ENCODE data around the gene FRMD4A. TPM values are rescaled to one million over a fixed set of nuclear protein-coding genes. Genes with fewer than 3 reads are reported as not detected.
A peak's percentile ranks its signal among the peaks of the same experiment; 100 is the strongest.

FRMD4A gene
- total and polyA plus RNA-seq, 2 of the 4 experiments (the other 2 are of a cell fraction): 30.3 to 68.8 TPM

- Histone ChIP-seq H2AK5ac (ENCODE audit: low read depth, low read length) (0 out of 2 replicates have a peak overlapping the region, but pooled peaks have one; percentile 35), H3K79me1 (ENCODE audit: low read depth in 1 of 2, low read length in 2 of 2) (no peaks in the 10 kb centered on the region), H3K9me1 (ENCODE audit: insufficient read depth, low read length) (no peaks in the 10 kb centered on the region), H3K4me2 (ENCODE audit: low read depth, low read length) (peak overlapping the region; percentile 14; the same call in 1 of the 2 replicates), H3K4ac (ENCODE audit: low read depth, low read length) (peak overlapping the region; percentile 46; the same call in 1 of the 2 replicates), H3K23ac (ENCODE audit: low read depth, low read length) (no peak overlapping the region), H3K9me3 (ENCODE audit: control insufficient read depth, insufficient read depth, low read length) (peaks cover 3% of the 10 kb centered on the region), H2BK120ac (ENCODE audit: low read depth, low read length) (peak overlapping the region; percentile 51; the same call in 1 of the 2 replicates), H2BK15ac (ENCODE audit: low read depth, low read length) (peak overlapping the region; percentile 25; the same call in 2 of the 3 replicates), H4K20me1 (ENCODE audit: insufficient read depth, low read length) (no peaks in the 10 kb centered on the region), H3K18ac (ENCODE audit: low read depth, low read length) (peak overlapping the region; percentile 78; the same call in 1 of the 2 replicates), H3K27ac (ENCODE audit: insufficient read depth, low read length) (no peak overlapping the region), H2AFZ (replicated peaks; ENCODE audit: low read length, poor library complexity) (no peak overlapping the region), H2AK9ac (replicated peaks; ENCODE audit: low read depth, low read length, poor library complexity) (no peak overlapping the region), H3K14ac (replicated peaks; ENCODE audit: low read depth, low read length) (no peak overlapping the region), H4K91ac (ENCODE audit: insufficient read depth, low read depth, low read length) (no peak overlapping the region), H3K36me3 (ENCODE audit: control insufficient read depth, insufficient read depth, low read length) (no peaks in the 10 kb centered on the region), H4K5ac (ENCODE audit: low read depth, low read length) (peak overlapping the region; percentile 38; the same call in 1 of the 2 replicates), H3K27me3 (ENCODE audit: control insufficient read depth, insufficient read depth, low read length) (no peaks in the 10 kb centered on the region; the same call in 1 of the 2 replicates), H3K4me1 (ENCODE audit: control insufficient read depth, insufficient read depth, low read length) (peaks cover 8% of the 10 kb centered on the region), H3K56ac (ENCODE audit: extremely low read depth, insufficient read depth, low read length) (no peak overlapping the region), H3K9ac (ENCODE audit: low read depth, low read length) (no peak overlapping the region), H2BK5ac (ENCODE audit: low read depth, low read length, poor library complexity, severe bottlenecking) (peak overlapping the region; percentile 21), H2BK20ac (ENCODE audit: low read depth, low read length) (peak overlapping the region; percentile 51; the same call in 1 of the 2 replicates), H4K8ac (ENCODE audit: low read depth in 2 of 2, low read length in 2 of 2) (no peak overlapping the region), H3K4me3 (ENCODE audit: insufficient read depth, low read depth, low read length) (no peak overlapping the region)
- TF ChIP-seq POLR2A (IDR thresholded peaks at IDR 0.05; ENCODE audit: low read depth, low read length) (no peak), SMC3 (IDR thresholded peaks at IDR 0.05; ENCODE audit: low read depth, low read length) (no peak), MAFK (IDR thresholded peaks at IDR 0.05; ENCODE audit: low read depth, low read length) (no peak), RFX5 (IDR thresholded peaks at IDR 0.05; ENCODE audit: low read depth, low read length) (no peak), CHD1 (IDR thresholded peaks at IDR 0.05; ENCODE audit: low read depth, low read length) (no peak), FOS (IDR thresholded peaks at IDR 0.05; ENCODE audit: low read depth, low read length) (no peak), NFE2L2 (IDR thresholded peaks at IDR 0.05; ENCODE audit: low read depth, low read length) (no peak), CEBPB (IDR thresholded peaks at IDR 0.05; ENCODE audit: low read depth, low read length) (no peak), RCOR1 (IDR thresholded peaks at IDR 0.05; ENCODE audit: insufficient replicate concordance, low read length) (no peak)
- TF ChIP-seq, protein P1, sequence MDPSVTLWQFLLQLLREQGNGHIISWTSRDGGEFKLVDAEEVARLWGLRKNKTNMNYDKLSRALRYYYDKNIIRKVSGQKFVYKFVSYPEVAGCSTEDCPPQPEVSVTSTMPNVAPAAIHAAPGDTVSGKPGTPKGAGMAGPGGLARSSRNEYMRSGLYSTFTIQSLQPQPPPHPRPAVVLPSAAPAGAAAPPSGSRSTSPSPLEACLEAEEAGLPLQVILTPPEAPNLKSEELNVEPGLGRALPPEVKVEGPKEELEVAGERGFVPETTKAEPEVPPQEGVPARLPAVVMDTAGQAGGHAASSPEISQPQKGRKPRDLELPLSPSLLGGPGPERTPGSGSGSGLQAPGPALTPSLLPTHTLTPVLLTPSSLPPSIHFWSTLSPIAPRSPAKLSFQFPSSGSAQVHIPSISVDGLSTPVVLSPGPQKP (IDR thresholded peaks at IDR 0.05; ENCODE audit: borderline replicate concordance, low read depth, low read length): no peak
- intact Hi-C loops (cut with micrococcal nuclease): no loop called here
- peak; percentile 46 for DNase-seq
- 57% methylated on average over 1 of the region's 7 CpGs; no CpG with 5 or more reads in 1 of the 2 experiments for WGBS, 2 experiments (ENCODE audit: extremely low coverage in 2 of 2, insufficient read length in 1 of 2)
- dilution Hi-C loops (cut with HindIII; ENCODE audit: low sequenced_read_pairs, unreplicated experiment): no loop called here
- ChIA-PET POLR2A (ENCODE audit: unreplicated experiment) (no interaction called here), CTCF (no interaction called here)
- in situ Hi-C loops (cut with MboI; ENCODE audit: low sequenced_read_pairs): no loop called here
- ATAC-seq (ENCODE audit: low read depth): peak; percentile 60
- BruUV-seq (replicated peaks): no TSS peak
Observed at GRCh38 chr10:14124941-14125340, 205.8 kb downstream of the FRMD4A start.

Data from IMR-90 (cell line).